GM23338 (cell line): ENCODE measurements around the gene CHST15. TPM values are rescaled to one million over a fixed set of nuclear protein-coding genes. Genes with fewer than 3 reads are reported as not detected.

Source experiments
- CREB1 ChIP-seq: fragments of 250-450 bp; sonication (Bioruptor Pico); IDR thresholded peaks from 2 replicates; pipeline ENCODE4 v1.5.0; 2020; ENCODE audit warnings: low read depth, mild to moderate bottlenecking, moderate library complexity
- CTCF ChIP-seq, 2 experiments: fragments of 200-600 bp in 1 of 2; sonication (generic) in 1 of 2; conservative IDR thresholded peaks; 2 replicates each; pipeline versions ENCODE4 v1.5.1 to v1.6.1; 2016 to 2017; ENCODE audit warnings: antibody characterized with exemption in 2 of 2, low read depth in 2 of 2, mild to moderate bottlenecking in 2 of 2, moderate library complexity in 1 of 2
- JUNB ChIP-seq: IDR thresholded peaks from one replicate; pipeline ENCODE4 v1.6.1; 2016; ENCODE audit warnings: antibody characterized with exemption; ENCODE audit not compliant: unreplicated experiment
- REST ChIP-seq: IDR thresholded peaks from one replicate; pipeline ENCODE4 v1.6.1; 2018; ENCODE audit warnings: antibody characterized with exemption; ENCODE audit not compliant: unreplicated experiment
- STAT1 ChIP-seq: IDR thresholded peaks from one replicate; pipeline ENCODE4 v1.6.1; 2016; ENCODE audit warnings: antibody characterized with exemption; ENCODE audit not compliant: unreplicated experiment
- ZNF114 ChIP-seq: fragments of 250-450 bp; sonication (Bioruptor Pico); IDR thresholded peaks from 2 replicates; pipeline ENCODE4 v1.5.0; 2020; ENCODE audit warnings: mild to moderate bottlenecking, moderate library complexity
- ZNF462 ChIP-seq: fragments of 250-450 bp; sonication (Bioruptor Pico); IDR thresholded peaks from 2 replicates; pipeline ENCODE4 v1.5.0; 2020; ENCODE audit warnings: mild to moderate bottlenecking, moderate library complexity
- polyA plus RNA-seq: library from polyadenylated mRNA; unstranded; fragments of >200 nt; fragmentation: Nextera tagmentation; extraction: Ambion mirVana; gene quantifications from 2 replicates; pipeline ENCODE4 v1.2.1, GENCODE V29; 2016
- total RNA-seq: library from RNA; depleted of rRNA; stranded (reverse); fragments of >200 nt; shearing (Covaris generic); gene quantifications from 2 replicates; pipeline ENCODE4 v1.2.3, GENCODE V29; 2014

CHST15 gene
- total and polyA plus RNA-seq, 2 experiments from 2014 or later: 2.6 to 11.2 TPM

- TF ChIP-seq ZNF462 (CRISPR knock-in tag) (no peak), REST (no peak), JUNB (no peak), STAT1 (no peak), CTCF (conservative IDR thresholded peaks at IDR 0.05; ENCODE audit: low read depth in 2 of 2) (no peak), CREB1 (CRISPR knock-in tag) (no peak), ZNF114 (CRISPR knock-in tag) (no peak)
Measured at GRCh38 chr10:124089859-124090258, 3.5 kb downstream of the CHST15 start (continued).
